Right atrium auricular region (tissue), 2 donors: Measurements from ENCODE around the gene TENT4B. TPM values are rescaled to one million over a fixed set of nuclear protein-coding genes. Genes with fewer than 3 reads are reported as not detected.
A peak's percentile ranks its signal among the peaks of the same experiment; 100 is the strongest.

Experiments
- DNase-seq: peaks from one replicate; pipeline ENCODE4 v3.0.0-alpha.2; 2019; ENCODE audit warnings: low spot score
- H3K27ac ChIP-seq, 2 donors: fragments of 200-600 bp; sonication (generic); 1 replicate in 1 of 2; 2 replicates in 1 of 2; pipeline ENCODE4 v1.5.1; 2016 to 2019
- H3K27me3 ChIP-seq, 2 donors: fragments of 200-600 bp; sonication (generic); one replicate each; pipeline versions ENCODE4 v1.5.1 to v1.6.0; 2017 to 2019
- H3K36me3 ChIP-seq: fragments of 200-600 bp; sonication (generic); one replicate; pipeline ENCODE4 v1.5.1; 2016
- H3K4me1 ChIP-seq, 2 donors: fragments of 200-600 bp; sonication (generic); one replicate each; pipeline versions ENCODE4 v1.5.1 to v1.6.0; 2017 to 2019
- H3K4me3 ChIP-seq, 2 donors: fragments of 200-600 bp; sonication (generic); 1 replicate in 1 of 2; 2 replicates in 1 of 2; pipeline ENCODE4 v1.5.1; 2017 to 2019; ENCODE audit warnings: mild to moderate bottlenecking in 1 of 2, moderate library complexity in 1 of 2
- H3K9me3 ChIP-seq, 2 donors: fragments of 200-600 bp; sonication (generic); one replicate each; pipeline ENCODE4 v1.5.1; 2019
- CTCF ChIP-seq, 2 donors: fragments of 200-600 bp; sonication (generic); IDR thresholded peaks; one replicate each; pipeline ENCODE4 v1.5.1; 2019; ENCODE audit warnings: antibody characterized with exemption in 2 of 2
- total RNA-seq, 2 donors: library from RNA; depleted of rRNA; stranded (reverse); fragments of >200 nt; gene quantifications; one replicate each; pipeline ENCODE4 v1.1.0, GENCODE V29; 2016

TENT4B gene
- total RNA-seq, 2 donors from 2014 or later = 5.0 to 6.1 TPM

DNA sequence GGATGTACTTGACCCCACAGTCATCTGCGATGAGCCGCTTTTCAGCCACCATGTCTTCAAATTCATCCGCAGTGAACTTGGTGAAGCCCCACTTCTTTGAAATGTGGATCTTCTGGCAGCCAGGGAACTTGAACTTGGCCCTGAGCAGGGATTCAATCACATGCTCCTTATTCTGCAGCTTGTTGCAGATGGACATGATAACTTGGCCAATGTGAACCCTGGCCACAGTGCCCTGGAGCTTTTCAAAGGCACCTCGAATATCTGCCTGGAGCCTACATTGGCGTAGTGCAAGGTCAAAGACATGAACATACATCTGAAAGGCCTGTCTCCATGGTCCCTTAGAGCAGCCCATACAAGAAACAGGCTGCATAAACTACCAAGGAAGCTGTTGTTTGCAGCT lies 1.8 kb upstream of the TENT4B start:
- H3K4me3 ChIP-seq = no peak overlapping the region
- no peak for TF ChIP-seq CTCF (IDR thresholded peaks at IDR 0.05)
- no peak for DNase-seq
- H3K27ac ChIP-seq = no peak overlapping the region
- H3K4me1 ChIP-seq = peaks cover 0 to 28% of the 10 kb centered on the region in 2 donors
- H3K9me3 ChIP-seq = no peaks in the 10 kb centered on the region
- H3K27me3 ChIP-seq = no peaks in the 10 kb centered on the region
- H3K36me3 ChIP-seq = no peaks in the 10 kb centered on the region

GRCh38 chr16:50151756-50152155 lies 1.4 kb upstream of the TENT4B start:
- no peak for DNase-seq
- H3K4me3 ChIP-seq = no peak overlapping the region

GRCh38 chr16:50152351-50152806 lies 727 bp upstream of the TENT4B start:
- H3K4me3 ChIP-seq = peak overlapping the region; percentile 86 to 97
- TF ChIP-seq CTCF (IDR thresholded peaks at IDR 0.05) = no peak
- DNase-seq = no peak
- no peaks in the 10 kb centered on the region for H3K27me3 ChIP-seq
- no peaks in the 10 kb centered on the region for H3K36me3 ChIP-seq
- H3K9me3 ChIP-seq = no peaks in the 10 kb centered on the region
- H3K27ac ChIP-seq = peak overlapping the region; percentile 93 to 95
- peaks cover 0 to 36% of the 10 kb centered on the region in 2 donors for H3K4me1 ChIP-seq

More at GRCh38 chr16:50151756-50152155, 1.4 kb upstream of the TENT4B start:
- Histone ChIP-seq H3K27me3 (no peaks in the 10 kb centered on the region), H3K4me1 (peaks cover 0 to 32% of the 10 kb centered on the region in 2 donors), H3K27ac (no peak overlapping the region), H3K9me3 (no peaks in the 10 kb centered on the region), H3K36me3 (no peaks in the 10 kb centered on the region)
- TF ChIP-seq CTCF (IDR thresholded peaks at IDR 0.05) = no peak

DNA sequence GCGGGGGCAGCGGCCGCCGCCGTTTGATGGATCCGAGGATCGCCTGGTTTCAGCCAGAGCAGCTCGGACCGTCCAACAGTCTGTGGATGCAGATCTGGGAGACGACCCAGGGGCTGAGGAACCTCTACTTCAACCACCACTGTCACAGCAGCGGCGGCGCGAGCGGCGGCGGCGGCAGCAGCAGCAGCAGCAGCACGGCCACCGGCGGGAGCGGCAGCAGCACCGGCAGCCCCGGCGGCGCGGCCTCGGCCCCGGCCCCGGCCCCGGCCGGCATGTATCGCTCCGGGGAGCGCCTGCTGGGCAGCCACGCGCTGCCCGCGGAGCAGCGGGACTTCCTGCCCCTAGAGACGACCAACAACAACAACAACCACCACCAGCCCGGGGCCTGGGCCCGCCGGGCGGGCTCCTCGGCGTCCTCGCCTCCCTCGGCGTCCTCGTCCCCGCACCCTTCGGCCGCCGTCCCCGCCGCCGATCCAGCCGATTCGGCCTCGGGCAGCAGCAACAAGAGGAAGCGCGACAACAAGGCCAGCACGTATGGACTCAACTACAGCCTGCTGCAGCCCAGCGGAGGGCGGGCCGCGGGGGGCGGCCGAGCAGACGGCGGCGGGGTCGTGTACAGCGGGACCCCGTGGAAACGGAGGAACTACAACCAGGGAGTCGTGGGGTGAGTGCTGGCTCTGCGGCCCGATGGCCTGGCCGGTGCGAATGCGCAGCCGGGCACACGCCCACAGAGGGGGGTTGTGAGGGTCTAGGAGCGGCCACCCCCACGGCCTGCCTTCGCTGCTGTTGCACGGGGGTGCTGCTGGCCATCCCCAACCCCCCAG lies 702 bp downstream of the TENT4B start:
- peak overlapping the region; percentile 86 to 97 for H3K4me3 ChIP-seq
- no peaks in the 10 kb centered on the region for H3K9me3 ChIP-seq
- peak; percentile 58 for DNase-seq
- no peak for TF ChIP-seq CTCF (IDR thresholded peaks at IDR 0.05)
- no peaks in the 10 kb centered on the region for H3K27me3 ChIP-seq
- peak overlapping the region; percentile 81 to 95 for H3K27ac ChIP-seq
- peaks cover 0 to 45% of the 10 kb centered on the region in 2 donors for H3K4me1 ChIP-seq
- no peaks in the 10 kb centered on the region for H3K36me3 ChIP-seq

- H3K27ac ChIP-seq = peak overlapping the region; percentile 81 to 95
- H3K9me3 ChIP-seq = no peaks in the 10 kb centered on the region
- no peak for TF ChIP-seq CTCF (IDR thresholded peaks at IDR 0.05)
- H3K27me3 ChIP-seq = no peaks in the 10 kb centered on the region
- H3K36me3 ChIP-seq = no peaks in the 10 kb centered on the region
- H3K4me3 ChIP-seq = peak overlapping the region; percentile 86 to 97
- peaks cover 0 to 47% of the 10 kb centered on the region in 2 donors for H3K4me1 ChIP-seq
- DNase-seq = peak; percentile 54
Observed at GRCh38 chr16:50154420-50154950, 1.4 kb downstream of the TENT4B start.
